ENCODE data around the gene MFSD6.
"Not testable (repeated sequence)": the region's sequence is repeated elsewhere in the genome, so short reads cannot be mapped to it uniquely, and the experiment has no call there.

MFSD6 gene

GRCh38 chr2:190497428-190497827, 89.3 kb downstream of the MFSD6 start:
- Histone ChIP-seq H3K9me3 (ENCODE audit: insufficient read depth, low read depth, low read length) (no peaks in the 10 kb centered on the region), H3K9ac (ENCODE audit: low read depth, low read length) (no peak overlapping the region), H3K27ac (ENCODE audit: low read length) (no peak overlapping the region), H3K36me3 (ENCODE audit: insufficient read depth, low read depth, low read length) (no peaks in the 10 kb centered on the region), H3K4me1 (ENCODE audit: insufficient read depth, low read length) (no peaks in the 10 kb centered on the region; the same call in 1 of the 2 replicates), H3K27me3 (ENCODE audit: insufficient read depth, low read length) (no peaks in the 10 kb centered on the region), H3K4me3 (ENCODE audit: low read length) (no peak overlapping the region)

DNA sequence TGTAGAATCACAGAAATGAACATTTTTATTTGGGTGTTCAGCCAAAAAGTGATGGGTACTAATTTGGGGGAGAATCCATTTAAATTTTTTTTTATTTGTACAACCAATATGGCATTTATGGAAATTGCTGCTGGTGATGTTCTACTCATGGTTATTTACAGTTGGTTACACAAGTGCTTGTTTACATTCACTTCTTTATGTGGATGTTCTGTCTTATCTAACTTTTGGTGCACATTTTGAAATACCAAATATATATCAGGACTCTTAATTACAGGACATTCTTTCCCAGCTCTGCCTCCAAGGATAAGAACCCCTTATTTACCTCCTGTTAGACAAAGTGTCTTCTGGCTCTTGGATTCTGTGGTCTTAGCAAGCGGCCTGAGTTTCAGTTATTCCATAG, 91.1 kb downstream of the MFSD6 start:
- no peaks in the 10 kb centered on the region; the same call in 1 of the 2 replicates for H3K4me1 ChIP-seq (ENCODE audit: insufficient read depth, low read length)
- no peaks in the 10 kb centered on the region for H3K36me3 ChIP-seq (ENCODE audit: insufficient read depth, low read depth, low read length)

DNA sequence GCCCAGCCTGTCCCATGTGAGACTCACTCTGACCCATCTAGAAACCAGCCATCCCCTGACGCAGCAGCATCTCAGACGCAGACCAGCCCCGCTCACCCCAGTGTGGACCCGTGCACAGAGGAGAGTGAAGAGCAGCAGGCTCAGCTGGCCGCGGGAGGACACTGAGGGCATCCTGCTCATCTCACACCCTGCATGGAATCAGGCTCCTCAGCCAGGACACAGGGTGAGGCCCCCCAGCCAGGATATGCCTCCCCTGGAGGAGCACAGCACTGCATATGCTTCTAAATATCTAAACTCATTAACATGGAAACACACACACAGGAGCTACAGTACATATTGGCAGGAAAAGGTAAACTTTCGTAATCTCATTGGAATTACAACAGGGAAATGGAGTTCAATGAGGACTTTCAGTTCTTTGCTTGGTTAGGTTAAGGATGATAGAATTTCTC, 91.9 kb downstream of the MFSD6 start:
- Histone ChIP-seq H3K36me3 (ENCODE audit: insufficient read depth, low read depth, low read length) (no peaks in the 10 kb centered on the region), H3K9me3 (ENCODE audit: insufficient read depth, low read depth, low read length) (no peaks in the 10 kb centered on the region), H3K4me3 (ENCODE audit: low read length) (no peak overlapping the region), H3K9ac (ENCODE audit: low read depth, low read length) (no peak overlapping the region), H3K27ac (ENCODE audit: low read length) (no peak overlapping the region), H3K4me1 (ENCODE audit: insufficient read depth, low read length) (no peaks in the 10 kb centered on the region; the same call in 1 of the 2 replicates), H3K27me3 (ENCODE audit: insufficient read depth, low read length) (no peaks in the 10 kb centered on the region)

More for the DNA sequence above, 91.1 kb downstream of the MFSD6 start:
- H3K27me3 ChIP-seq (ENCODE audit: insufficient read depth, low read length) = no peaks in the 10 kb centered on the region
- H3K4me3 ChIP-seq (ENCODE audit: low read length) = no peak overlapping the region
- no peaks in the 10 kb centered on the region for H3K9me3 ChIP-seq (ENCODE audit: insufficient read depth, low read depth, low read length)
- H3K9ac ChIP-seq (ENCODE audit: low read depth, low read length) = no peak overlapping the region
- no peak overlapping the region for H3K27ac ChIP-seq (ENCODE audit: low read length)

GRCh38 chr2:190501231-190501630, 93.1 kb downstream of the MFSD6 start:
- Histone ChIP-seq H3K4me1 (ENCODE audit: insufficient read depth, low read length) (no peaks in the 10 kb centered on the region; the same call in 1 of the 2 replicates), H3K27me3 (ENCODE audit: insufficient read depth, low read length) (no peaks in the 10 kb centered on the region), H3K27ac (ENCODE audit: low read length) (no peak overlapping the region), H3K9me3 (ENCODE audit: insufficient read depth, low read depth, low read length) (no peaks in the 10 kb centered on the region), H3K36me3 (ENCODE audit: insufficient read depth, low read depth, low read length) (no peaks in the 10 kb centered on the region), H3K4me3 (ENCODE audit: low read length) (no peak overlapping the region), H3K9ac (ENCODE audit: low read depth, low read length) (no peak overlapping the region)

- H3K4me3 ChIP-seq (ENCODE audit: low read length) = no peak overlapping the region
- no peak overlapping the region for H3K9ac ChIP-seq (ENCODE audit: low read depth, low read length)
- H3K27me3 ChIP-seq (ENCODE audit: insufficient read depth, low read length) = no peaks in the 10 kb centered on the region
- no peaks in the 10 kb centered on the region for H3K36me3 ChIP-seq (ENCODE audit: insufficient read depth, low read depth, low read length)
- H3K9me3 ChIP-seq (ENCODE audit: insufficient read depth, low read depth, low read length) = no peaks in the 10 kb centered on the region
- no peaks in the 10 kb centered on the region; the same call in 1 of the 2 replicates for H3K4me1 ChIP-seq (ENCODE audit: insufficient read depth, low read length)
- no peak overlapping the region for H3K27ac ChIP-seq (ENCODE audit: low read length)
Measured at GRCh38 chr2:190501702-190502407, 93.7 kb downstream of the MFSD6 start.

DNA sequence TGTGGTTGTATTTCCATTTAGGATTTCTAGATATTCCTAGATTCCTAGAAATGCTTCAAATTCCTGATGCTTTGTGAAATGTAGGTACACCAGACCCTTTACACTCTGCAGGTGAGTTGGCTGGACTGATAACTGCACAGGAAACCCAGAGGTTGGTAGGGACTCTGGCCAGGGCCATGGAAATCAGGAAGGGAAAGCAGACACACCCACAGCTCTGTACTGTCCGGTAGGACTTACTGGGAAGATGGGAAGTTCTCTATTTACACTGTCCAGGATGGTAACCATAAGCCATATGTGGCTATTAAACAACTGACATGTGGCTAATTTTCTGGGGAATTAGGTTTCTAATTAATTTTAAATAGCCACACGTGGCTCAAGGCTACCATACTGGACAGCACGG, 94.9 kb downstream of the MFSD6 start:
- H3K27ac ChIP-seq (ENCODE audit: low read length) = no peak overlapping the region
- no peaks in the 10 kb centered on the region for H3K36me3 ChIP-seq (ENCODE audit: insufficient read depth, low read depth, low read length)
- no peaks in the 10 kb centered on the region for H3K27me3 ChIP-seq (ENCODE audit: insufficient read depth, low read length)
- no peaks in the 10 kb centered on the region; the same call in 1 of the 2 replicates for H3K4me1 ChIP-seq (ENCODE audit: insufficient read depth, low read length)
- no peak overlapping the region for H3K9ac ChIP-seq (ENCODE audit: low read depth, low read length)
- H3K9me3 ChIP-seq (ENCODE audit: insufficient read depth, low read depth, low read length) = no peaks in the 10 kb centered on the region
- H3K4me3 ChIP-seq (ENCODE audit: low read length) = no peak overlapping the region

DNA sequence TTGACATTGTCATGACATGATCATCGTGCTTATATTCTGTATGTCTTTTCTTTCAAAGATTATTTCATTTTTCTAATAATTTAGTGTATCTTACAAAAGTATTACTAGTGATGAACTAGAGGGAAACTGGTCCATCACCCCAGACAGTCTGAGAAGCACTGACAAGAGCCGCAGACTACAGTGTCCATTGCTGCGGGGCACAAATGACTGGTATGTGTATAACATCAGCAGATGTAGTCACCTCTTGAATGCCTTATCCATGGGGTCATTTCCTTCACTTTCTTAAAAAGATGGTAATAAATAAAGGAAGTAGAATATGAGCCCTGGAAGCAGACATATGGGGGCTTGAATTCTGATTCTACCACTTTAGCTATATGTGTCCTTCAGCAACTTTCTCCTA, 96.8 kb downstream of the MFSD6 start:
- no peak overlapping the region for H3K9ac ChIP-seq (ENCODE audit: low read depth, low read length)

GRCh38 chr2:190505696-190506095, 97.5 kb downstream of the MFSD6 start:
- Histone ChIP-seq H3K36me3 (ENCODE audit: insufficient read depth, low read depth, low read length) (no peaks in the 10 kb centered on the region), H3K27ac (ENCODE audit: low read length) (no peak overlapping the region), H3K9me3 (ENCODE audit: insufficient read depth, low read depth, low read length) (no peaks in the 10 kb centered on the region), H3K4me3 (ENCODE audit: low read length) (no peak overlapping the region), H3K9ac (ENCODE audit: low read depth, low read length) (no peak overlapping the region), H3K4me1 (ENCODE audit: insufficient read depth, low read length) (no peaks in the 10 kb centered on the region), H3K27me3 (ENCODE audit: insufficient read depth, low read length) (no peaks in the 10 kb centered on the region)

More for the DNA sequence above, 96.8 kb downstream of the MFSD6 start:
- H3K27me3 ChIP-seq (ENCODE audit: insufficient read depth, low read length) = no peaks in the 10 kb centered on the region
- H3K36me3 ChIP-seq (ENCODE audit: insufficient read depth, low read depth, low read length) = no peaks in the 10 kb centered on the region
- H3K4me3 ChIP-seq (ENCODE audit: low read length) = no peak overlapping the region
- H3K4me1 ChIP-seq (ENCODE audit: insufficient read depth, low read length) = no peaks in the 10 kb centered on the region; the same call in 1 of the 2 replicates
- H3K9me3 ChIP-seq (ENCODE audit: insufficient read depth, low read depth, low read length) = no peaks in the 10 kb centered on the region
- no peak overlapping the region for H3K27ac ChIP-seq (ENCODE audit: low read length)

- Histone ChIP-seq H3K9me3 (ENCODE audit: insufficient read depth, low read depth, low read length) (no peaks in the 10 kb centered on the region), H3K27me3 (ENCODE audit: insufficient read depth, low read length) (no peaks in the 10 kb centered on the region), H3K36me3 (ENCODE audit: insufficient read depth, low read depth, low read length) (no peaks in the 10 kb centered on the region), H3K27ac (ENCODE audit: low read length) (no peak overlapping the region), H3K9ac (ENCODE audit: low read depth, low read length) (no peak overlapping the region), H3K4me3 (ENCODE audit: low read length) (no peak overlapping the region), H3K4me1 (ENCODE audit: insufficient read depth, low read length) (no peaks in the 10 kb centered on the region)
Measured at GRCh38 chr2:190506666-190507065, 98.5 kb downstream of the MFSD6 start.

DNA sequence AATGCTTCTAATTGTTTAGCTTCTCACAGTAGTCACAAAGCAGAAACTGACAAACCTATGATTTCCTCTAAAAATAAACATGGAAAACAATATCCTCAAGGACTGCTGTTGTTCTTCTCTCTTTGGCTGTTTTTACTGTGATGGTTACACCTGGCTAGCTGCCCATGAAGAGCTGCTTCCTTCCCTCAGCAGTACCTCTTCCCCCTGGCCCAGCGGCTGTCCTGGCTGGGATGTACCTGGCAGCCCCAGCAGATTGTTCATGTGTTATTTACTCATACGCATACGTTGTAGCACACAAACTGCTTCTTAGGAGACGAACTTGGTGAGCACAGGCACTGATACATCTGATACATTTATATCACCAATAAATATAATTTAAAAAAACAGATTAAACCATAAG, 99.0 kb downstream of the MFSD6 start:
- Histone ChIP-seq H3K9ac (ENCODE audit: low read depth, low read length) (no peak overlapping the region), H3K27me3 (ENCODE audit: insufficient read depth, low read length) (no peaks in the 10 kb centered on the region), H3K9me3 (ENCODE audit: insufficient read depth, low read depth, low read length) (no peaks in the 10 kb centered on the region), H3K4me3 (ENCODE audit: low read length) (no peak overlapping the region), H3K36me3 (ENCODE audit: insufficient read depth, low read depth, low read length) (no peaks in the 10 kb centered on the region), H3K4me1 (ENCODE audit: insufficient read depth, low read length) (no peaks in the 10 kb centered on the region), H3K27ac (ENCODE audit: low read length) (no peak overlapping the region)

DNA sequence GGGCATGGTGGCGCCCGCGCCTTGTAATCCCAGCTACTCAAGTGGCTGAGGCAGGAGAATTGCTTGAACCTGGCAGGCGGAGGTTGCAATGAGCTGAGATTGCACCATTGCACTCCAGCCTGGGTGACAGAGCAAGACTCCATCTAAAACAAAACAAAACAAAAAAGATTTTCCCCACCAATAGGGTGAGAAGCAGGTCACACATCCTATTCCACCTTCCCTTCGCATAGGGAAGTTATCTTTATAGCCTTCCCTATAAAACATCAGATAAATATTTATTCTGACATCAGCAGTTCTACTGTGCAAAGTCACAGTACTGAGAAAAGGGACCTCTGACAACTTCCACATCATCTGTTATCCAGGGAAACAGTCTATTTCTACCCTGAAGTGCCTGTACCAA, 101.7 kb downstream of the MFSD6 start:
- H3K27ac ChIP-seq (ENCODE audit: low read length); H3K27me3 ChIP-seq (ENCODE audit: insufficient read depth, low read length); H3K4me3 ChIP-seq (ENCODE audit: low read length); H3K36me3 ChIP-seq (ENCODE audit: insufficient read depth, low read depth, low read length); H3K9me3 ChIP-seq (ENCODE audit: insufficient read depth, low read depth, low read length); H3K9ac ChIP-seq (ENCODE audit: low read depth, low read length); H3K4me1 ChIP-seq (ENCODE audit: insufficient read depth, low read length): not testable (repeated sequence)

GRCh38 chr2:190511104-190511503, 102.9 kb downstream of the MFSD6 start:
- Histone ChIP-seq H3K36me3 (ENCODE audit: insufficient read depth, low read depth, low read length) (peaks cover 5% of the 10 kb centered on the region; the same call in 1 of the 2 replicates), H3K27me3 (ENCODE audit: insufficient read depth, low read length) (no peaks in the 10 kb centered on the region), H3K9me3 (ENCODE audit: insufficient read depth, low read depth, low read length) (no peaks in the 10 kb centered on the region), H3K4me3 (ENCODE audit: low read length) (no peak overlapping the region), H3K9ac (ENCODE audit: low read depth, low read length) (no peak overlapping the region), H3K4me1 (ENCODE audit: insufficient read depth, low read length) (no peaks in the 10 kb centered on the region), H3K27ac (ENCODE audit: low read length) (no peak overlapping the region)
